ENCODE data around the gene ADAMTS13.

ADAMTS13 gene

GRCh38 chr9:133378408-133378962 lies 43.7 kb upstream of the ADAMTS13 start:
- TF ChIP-seq, protein P1, sequence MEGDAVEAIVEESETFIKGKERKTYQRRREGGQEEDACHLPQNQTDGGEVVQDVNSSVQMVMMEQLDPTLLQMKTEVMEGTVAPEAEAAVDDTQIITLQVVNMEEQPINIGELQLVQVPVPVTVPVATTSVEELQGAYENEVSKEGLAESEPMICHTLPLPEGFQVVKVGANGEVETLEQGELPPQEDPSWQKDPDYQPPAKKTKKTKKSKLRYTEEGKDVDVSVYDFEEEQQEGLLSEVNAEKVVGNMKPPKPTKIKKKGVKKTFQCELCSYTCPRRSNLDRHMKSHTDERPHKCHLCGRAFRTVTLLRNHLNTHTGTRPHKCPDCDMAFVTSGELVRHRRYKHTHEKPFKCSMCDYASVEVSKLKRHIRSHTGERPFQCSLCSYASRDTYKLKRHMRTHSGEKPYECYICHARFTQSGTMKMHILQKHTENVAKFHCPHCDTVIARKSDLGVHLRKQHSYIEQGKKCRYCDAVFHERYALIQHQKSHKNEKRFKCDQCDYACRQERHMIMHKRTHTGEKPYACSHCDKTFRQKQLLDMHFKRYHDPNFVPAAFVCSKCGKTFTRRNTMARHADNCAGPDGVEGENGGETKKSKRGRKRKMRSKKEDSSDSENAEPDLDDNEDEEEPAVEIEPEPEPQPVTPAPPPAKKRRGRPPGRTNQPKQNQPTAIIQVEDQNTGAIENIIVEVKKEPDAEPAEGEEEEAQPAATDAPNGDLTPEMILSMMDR (IDR thresholded peaks at IDR 0.05; ENCODE audit: extremely low read depth, missing control alignments), result no peak
- DNase-seq (ENCODE audit: low spot score), result no peak

- no peak for DNase-seq (ENCODE audit: low spot score)
- TF ChIP-seq, protein P1 (IDR thresholded peaks at IDR 0.05; ENCODE audit: extremely low read depth, missing control alignments), result no peak
Measured at GRCh38 chr9:133379153-133380086, 42.7 kb upstream of the ADAMTS13 start.

GRCh38 chr9:133380734-133381133 lies 41.4 kb upstream of the ADAMTS13 start:
- no peak for DNase-seq (ENCODE audit: low spot score)
- TF ChIP-seq, protein P1 (IDR thresholded peaks at IDR 0.05; ENCODE audit: extremely low read depth, missing control alignments), result no peak

DNA sequence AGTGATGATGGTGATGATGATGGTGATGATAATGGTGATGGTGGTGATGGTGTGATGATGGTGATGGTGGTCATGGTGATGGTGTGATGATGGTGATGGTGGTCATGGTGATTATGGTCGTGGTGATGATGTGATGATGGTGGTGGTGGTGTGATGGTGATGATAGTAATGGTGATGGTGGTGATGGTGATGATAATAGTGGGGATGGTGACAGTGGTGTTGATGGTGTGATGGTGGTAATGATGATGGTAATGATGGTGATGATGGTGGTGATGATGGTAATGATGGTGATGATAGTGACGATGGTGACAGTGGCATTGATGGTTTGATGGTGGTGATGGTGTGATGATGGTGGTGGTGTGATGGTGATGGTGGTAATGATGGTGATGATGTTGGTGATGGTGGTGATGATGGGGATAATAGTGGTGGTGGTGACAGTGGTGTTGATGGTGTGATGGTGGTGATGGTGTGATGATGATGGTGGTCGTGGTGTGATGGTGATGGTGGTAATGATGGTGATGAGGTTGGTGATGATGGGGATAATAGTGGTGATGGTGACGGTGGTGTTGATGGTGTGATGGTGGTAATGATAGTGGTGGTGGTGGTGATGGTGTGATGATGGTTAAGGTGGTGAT lies 39.5 kb upstream of the ADAMTS13 start:
- DNase-seq (ENCODE audit: low spot score), result no peak
- TF ChIP-seq, protein P1 (IDR thresholded peaks at IDR 0.05; ENCODE audit: extremely low read depth, missing control alignments), result no peak

- no peak for DNase-seq (ENCODE audit: low spot score)
Measured at GRCh38 chr9:133383438-133383837, 38.7 kb upstream of the ADAMTS13 start.

GRCh38 chr9:133384736-133385321 lies 37.3 kb upstream of the ADAMTS13 start:
- TF ChIP-seq, protein P1 (IDR thresholded peaks at IDR 0.05; ENCODE audit: extremely low read depth, missing control alignments), result no peak
- DNase-seq (ENCODE audit: low spot score), result no peak

More at GRCh38 chr9:133383438-133383837, 38.7 kb upstream of the ADAMTS13 start:
- TF ChIP-seq, protein P1 (IDR thresholded peaks at IDR 0.05; ENCODE audit: extremely low read depth, missing control alignments), result no peak
